GM21381 (cell line): ENCODE measurements around the gene CRB3.
"Not testable (repeated sequence)": the region's sequence is repeated elsewhere in the genome, so short reads cannot be mapped to it uniquely, and the experiment has no call there.

Experiments used
- ATAC-seq: cut with Tn5 transposase; IDR thresholded peaks from one replicate; pipeline ENCODE4 v1.9.1; 2021; ENCODE audit warnings: mild to moderate bottlenecking, moderate library complexity; ENCODE audit not compliant: unreplicated experiment

The CRB3 gene, protein sequence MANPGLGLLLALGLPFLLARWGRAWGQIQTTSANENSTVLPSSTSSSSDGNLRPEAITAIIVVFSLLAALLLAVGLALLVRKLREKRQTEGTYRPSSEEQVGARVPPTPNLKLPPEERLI

DNA sequence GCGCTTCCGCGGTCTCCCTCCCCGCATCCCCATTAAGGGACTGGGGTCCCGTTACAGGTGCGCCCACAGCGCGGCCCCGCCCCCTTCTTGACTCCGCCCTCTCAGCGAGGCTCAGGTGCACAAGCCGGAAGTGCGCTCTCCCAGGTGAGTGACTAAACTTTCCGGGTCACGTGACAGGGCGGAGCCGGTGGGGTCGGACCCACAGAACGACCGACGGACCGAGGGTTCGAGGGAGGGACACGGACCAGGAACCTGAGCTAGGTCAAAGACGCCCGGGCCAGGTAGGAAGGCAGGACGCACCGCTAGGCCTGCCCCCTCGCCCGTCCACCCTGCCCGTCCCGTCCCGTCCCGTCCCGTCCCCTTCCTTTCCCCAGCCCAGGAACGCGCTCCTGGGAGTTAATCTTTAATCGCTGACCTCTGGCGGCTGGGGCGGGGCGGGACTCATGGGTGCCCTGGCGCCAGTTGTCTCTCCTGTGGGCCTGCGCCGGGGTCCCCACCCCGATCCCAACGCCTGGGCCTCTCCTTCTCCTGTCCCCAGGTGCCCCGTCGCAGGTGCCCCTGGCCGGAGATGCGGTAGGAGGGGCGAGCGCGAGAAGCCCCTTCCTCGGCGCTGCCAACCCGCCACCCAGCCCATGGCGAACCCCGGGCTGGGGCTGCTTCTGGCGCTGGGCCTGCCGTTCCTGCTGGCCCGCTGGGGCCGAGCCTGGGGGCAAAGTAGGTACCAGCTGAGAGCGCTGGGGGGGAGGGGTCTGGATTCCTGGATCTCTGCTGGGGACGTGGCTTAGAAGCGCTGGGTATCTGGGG lies at the start of gene CRB3:
Gene CRB3 (plus strand): TSS at position 202 of the 804 bp plus-strand sequence. CDS start 431 bp downstream, at position 633.
- no peak for ATAC-seq

DNA sequence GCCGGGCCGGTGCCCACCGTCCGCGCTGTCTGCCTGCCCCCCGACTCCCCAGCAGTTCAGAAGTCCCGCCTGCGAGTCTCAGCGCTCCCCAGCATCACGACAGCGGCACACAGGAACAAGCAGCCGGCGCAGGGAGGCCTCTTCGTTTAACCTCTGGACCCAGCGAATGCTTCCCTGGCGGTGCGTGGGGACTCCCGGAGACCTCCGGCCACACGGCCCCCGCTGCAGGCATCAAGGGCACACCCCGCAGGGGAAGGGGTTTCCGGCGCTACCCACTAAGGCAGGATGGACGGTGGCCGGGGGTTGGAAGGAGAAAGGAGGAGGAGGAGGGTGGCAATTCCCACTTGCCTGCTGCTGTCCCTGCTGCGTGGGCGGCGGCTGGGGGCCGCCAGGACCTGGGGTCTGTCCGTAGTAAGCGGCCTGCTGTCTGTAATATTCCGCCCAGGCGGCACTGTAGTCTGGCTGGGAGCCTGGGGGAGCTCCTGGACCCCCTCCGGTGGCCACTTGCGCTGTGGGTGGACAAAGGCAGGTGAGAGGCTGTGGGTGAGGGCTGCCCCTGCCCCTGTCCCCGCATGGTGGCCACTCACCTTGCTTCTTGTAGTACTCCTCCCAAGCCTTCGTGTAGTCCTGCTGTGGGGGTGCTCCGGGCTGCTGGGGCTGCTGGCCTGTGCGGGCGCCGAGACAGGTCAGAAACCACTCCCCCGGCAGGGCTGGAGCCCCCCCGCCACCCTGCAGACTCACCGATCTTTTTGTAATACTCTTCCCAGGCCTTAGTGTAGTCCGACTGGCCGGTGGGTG lies 49.1 kb upstream of the CRB3 start:
- no peak for ATAC-seq

DNA sequence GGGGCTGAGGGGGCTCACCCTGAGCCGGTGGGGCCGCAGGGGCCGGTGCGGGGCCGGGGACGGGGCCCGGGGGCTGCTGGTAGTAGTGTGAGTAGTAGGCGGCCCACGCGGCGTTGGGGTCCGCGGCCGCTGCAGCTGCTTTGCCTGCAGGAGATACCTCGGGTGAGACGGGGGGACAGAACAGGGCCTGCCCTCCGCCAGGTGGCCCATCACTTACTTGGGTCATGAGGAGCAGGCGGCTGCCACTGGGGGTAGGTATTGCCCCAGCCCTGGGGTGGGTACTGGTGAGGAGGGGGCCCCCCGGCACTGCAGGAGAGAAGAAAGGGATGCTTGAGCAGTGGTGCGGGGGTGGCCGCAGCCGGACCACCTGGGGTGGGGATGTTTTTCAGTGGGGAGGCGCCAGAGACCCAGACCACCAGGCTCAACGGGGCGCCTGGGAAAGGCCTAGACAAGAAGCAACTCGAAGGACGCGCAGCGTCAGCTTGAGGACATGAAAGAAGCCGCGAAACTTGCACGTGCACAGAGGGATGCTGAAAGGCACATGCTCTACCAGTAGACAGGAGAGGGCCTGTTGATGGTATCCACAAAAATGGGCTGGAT lies 48.4 kb upstream of the CRB3 start:
- ATAC-seq, result no peak

DNA sequence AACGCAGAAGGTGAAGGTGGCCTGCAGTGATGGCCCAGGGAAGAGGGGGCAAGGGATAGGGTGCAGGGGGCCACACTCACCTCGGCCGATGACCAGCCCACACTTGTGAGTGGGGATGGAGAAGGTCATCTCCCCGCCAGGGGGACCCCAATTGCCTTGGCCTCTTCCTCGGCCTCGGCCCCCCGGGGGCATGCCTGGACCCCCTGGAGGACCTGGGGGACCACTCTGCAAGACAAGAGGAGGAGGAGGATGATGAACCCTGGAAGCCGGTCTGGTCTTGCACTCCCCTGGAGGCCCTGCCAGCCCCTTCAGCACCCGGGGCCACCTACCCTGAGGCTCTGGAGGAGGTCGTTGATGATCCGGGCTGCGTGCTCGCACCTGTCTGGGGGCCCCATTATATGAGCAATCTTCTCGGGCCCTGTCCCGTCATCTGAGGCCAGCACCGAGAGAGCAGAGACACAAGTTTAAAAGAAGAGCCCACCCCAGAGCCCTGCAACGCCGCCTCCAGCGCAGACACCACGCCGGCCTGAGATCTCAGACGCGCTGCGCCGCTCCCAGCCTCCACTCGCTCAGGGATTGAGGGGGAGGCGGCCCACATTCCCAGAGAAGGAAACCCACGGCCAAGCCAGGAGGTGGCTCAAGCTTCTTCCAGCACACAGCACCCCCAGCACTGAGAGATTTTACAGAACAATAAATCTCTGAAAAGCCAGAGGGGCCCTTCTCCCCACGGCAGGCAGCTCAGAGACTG lies 47.2 kb upstream of the CRB3 start:
- no peak for ATAC-seq

DNA sequence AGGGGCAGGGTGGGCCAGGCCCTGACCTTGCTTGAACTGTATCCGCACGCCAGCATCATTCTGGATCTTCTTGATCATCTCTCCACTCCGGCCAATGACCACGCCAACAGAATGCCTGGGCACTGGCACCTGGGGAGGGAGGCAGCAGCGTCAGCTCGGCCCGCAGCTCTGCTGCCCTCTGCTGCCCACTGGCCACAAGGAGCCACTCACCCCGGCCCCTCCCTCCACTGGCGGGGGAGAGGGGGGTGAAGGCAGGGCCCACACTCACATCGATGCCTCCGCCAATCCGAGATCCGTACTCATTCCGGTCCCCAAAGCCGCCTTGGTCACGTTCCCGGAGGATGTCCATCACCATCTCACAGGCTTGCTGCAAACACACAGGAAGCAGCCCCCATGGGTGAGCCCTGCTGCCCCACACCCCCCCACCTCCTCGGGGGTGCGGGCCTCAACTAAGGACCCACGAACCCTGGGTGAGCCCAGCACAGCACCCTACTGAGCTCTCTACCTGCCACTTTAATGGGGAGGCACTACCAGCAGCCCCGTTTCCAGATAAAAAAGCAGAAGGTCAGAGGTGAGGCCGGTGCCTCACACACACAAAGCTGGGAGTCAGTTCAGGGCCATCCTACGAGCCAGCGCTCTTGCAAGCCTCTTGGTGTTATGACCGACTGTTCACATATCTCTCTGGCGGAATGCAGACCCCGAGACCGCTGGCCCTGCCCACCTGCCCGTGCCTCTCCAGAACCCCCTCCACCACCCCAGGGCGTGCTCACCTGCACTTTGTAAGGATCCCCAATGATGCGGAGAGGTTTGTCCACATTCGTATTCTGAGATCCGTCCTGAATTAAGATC lies 46.1 kb upstream of the CRB3 start:
- no peak for ATAC-seq

DNA sequence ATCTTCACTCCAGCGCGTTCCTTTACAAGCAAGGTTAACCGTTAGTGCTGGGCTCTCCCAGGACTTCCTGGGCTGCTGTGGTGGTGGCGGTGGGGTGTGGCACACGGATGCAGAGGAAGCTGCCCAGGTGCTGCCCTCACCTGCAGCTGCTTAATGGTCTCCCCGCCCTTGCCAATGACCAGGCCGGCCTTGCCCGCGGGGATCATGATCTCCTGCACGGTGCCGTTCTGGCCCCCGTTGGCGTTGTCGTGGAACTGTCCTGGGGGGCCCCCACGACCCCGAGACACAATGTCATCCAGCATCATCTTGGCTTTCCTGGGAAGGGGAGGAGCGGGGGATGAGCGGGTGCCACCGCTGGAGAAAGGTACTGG lies 45.5 kb upstream of the CRB3 start:
- no peak for ATAC-seq

DNA sequence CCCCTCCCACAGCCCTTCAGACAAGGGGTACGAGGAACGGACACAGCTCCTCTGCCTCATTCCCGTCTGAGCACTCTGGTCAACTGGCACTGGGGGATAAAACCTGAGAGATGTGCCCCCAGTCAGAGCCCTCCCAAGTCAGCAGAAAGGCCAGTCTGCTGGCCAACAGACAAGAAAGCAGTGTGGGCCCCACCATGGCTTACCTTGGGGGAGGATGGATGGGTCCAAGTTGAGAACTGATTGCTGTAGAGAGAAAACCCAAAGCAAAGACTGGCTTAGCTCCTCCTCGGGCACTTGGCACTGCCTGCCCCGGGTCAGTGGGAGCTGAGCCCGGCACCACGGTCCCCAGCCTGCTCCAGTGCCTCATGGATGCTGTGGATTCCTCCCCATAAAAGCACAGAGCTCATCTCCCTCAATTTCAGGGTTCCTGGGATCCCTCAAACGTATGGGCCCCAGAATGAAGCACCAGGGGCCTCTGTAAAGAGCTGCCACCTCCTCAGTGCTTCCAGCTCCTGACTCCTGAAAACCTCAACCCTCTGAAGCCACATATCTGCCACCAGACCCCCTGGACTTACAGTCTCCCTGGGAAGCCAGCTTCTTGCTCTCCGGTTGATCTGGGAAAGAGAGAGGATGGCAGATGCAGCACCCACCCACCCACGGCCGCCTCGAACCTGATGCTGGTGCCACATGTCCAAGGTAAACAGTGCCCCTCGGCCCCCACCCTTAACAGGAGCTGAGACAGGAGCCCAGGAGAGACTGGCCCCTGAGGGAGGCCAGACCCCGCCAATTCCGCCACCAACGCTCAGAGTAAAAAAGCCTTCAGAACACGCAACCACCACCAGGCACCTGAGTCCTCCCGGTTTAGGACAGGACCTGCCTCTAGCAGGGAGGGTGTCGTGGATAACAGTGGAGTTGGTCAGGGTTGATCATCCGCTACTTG lies 42.7 kb upstream of the CRB3 start:
- ATAC-seq, result no peak

DNA sequence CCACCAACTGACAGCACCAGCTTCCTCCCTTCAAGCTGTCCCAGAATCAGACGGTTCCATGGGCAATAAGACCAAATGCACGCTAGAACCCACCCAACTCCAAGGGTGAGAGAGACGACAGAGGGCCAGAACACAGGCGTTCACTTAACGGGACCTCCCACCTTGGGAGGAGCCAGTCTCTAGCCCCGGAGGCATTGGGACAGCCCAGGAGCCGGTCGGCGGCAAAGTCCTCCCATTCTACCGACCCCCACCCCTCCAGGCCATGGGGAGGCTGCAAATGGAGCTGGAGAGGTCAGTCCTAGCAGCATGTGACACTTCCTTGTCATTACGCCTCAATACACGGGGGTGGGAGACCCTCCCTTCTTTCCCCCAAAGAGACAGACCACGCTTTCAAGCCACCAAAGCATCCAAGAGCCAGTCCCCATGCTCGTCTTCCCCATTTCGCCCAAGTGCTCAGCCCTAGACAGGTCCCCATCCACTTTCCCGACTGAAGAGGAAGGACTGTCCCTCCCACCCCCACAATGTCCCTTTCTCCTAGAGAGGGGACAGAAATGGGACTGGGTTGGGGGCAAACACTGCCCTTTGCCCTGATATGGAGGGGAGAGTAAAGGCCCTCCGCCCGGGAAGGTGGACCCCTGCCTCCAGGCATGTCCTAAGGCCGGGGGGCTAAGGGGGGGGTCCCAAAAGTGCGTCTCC lies 40.4 kb upstream of the CRB3 start:
- no peak for ATAC-seq

DNA sequence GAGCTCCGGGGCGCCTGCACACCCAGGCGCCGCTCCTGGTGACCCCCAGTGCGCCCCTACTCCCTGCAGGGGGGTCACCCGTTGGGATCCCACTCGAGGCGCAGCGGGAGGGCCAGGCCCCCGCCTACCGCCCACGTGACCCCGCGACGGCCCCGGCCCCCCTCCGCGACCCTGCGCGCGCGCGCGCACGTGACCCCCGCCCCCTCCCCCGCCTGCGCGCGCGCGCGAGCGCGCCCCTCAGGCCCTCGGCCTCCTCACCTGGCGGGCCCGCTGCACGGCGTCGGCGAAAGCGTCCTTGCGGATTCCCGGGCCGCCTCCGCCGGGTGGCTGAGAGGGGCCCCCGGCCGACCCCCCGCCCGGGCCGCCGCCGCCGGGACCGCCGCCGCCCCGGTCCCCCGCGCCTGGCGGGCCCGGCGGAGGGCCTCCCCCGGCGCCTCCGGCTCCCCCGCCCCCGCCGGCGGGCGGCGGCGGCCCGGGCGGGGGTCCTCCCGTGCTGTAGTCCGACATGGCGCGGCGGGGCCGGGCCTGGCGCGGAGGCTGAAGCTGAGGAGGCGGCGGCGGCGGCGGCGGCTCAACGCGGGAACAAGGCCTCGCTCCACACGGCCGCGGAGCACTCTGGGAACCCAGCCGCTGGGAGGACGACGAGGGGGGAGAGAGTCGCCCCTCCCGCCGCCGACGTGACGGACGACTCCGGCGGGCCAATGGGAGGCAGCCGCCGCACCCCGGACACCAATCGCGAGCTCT lies 39.7 kb upstream of the CRB3 start, which contains the start of gene KHSRP:
Gene KHSRP (minus strand): TSS at position 617 of the 744 bp plus-strand sequence. CDS start 110 bp downstream, at position 507.
- no peak for ATAC-seq

DNA sequence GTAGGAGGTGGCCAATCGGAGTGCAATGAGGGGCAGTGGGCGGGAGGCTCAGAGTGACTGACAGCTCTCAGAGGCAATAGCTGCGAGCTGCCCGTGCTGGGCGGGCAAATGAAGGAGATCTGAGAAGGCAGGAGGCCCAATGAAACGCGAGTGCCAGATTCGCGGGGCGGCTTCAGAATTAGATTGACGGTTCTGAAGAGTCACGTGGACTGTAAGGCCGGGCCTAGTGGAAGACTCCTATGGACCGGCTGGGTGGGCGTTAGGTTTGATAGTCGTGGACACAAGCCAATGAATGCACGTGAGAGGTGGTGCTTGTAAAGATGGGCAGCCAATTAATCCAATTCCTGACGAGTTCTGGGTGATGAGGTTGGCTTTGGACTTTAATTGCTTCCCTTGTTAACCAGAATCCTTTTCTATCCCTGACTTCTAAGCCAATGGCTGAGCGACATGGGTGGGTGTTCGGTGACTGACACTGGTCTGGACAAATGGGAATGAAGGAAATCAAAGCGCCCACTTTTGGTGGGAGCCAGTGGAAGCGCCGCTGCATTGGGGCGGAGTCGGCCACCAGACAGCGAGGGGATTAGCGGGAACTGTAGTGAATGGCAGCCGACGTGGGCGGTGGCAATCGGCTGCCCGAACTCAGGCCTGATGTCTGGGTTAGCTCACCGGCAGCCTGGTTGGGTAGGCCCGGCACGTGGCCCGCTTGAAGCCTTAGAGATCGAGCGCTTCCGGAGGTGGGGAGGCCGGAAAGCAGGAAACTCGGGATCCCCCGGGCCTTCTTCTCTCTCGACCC lies 38.9 kb upstream of the CRB3 start:
- peak; percentile 79 for ATAC-seq

DNA sequence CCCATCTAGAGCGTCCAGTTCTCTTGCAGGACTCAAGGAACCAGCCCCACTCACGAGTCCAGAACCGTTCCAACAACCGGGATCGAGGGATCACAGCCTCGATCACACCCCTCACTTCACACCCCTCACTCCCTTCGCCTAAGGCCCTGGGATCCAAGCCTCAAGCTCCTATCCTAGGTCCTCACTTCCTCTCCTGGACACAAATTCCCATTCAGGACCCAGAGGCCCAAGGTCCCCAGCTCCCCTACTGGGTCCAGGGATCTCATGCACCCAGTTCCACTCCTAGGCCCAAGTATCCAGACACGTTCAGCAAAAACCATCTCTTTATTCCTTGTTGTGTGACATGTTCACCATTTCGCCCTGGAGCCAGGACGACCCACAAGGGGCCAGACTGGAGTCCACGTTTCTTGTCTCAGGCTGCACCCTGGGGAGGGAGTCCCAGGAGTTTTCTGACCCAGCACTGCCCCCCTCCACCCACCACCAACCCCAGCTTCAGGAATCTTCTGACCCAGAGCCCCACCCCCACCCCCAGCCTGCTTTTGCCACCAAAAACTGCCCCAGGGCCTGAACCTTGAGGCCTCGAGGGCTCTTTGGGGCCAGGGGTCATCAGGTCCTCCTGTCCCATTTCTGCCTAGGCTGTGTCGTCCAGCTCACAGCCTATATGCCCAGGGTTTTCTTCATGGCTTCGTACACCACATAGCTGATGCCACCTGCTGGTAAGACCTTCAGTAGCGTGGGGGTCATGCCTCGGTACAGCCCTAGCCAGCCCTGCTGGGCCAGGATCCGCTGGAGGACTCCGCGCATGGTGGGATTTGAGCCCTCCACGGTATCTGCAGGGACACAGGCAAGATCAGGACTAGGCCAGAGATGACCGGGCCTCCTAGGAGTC lies 38.1 kb upstream of the CRB3 start:
- ATAC-seq, result no peak

DNA sequence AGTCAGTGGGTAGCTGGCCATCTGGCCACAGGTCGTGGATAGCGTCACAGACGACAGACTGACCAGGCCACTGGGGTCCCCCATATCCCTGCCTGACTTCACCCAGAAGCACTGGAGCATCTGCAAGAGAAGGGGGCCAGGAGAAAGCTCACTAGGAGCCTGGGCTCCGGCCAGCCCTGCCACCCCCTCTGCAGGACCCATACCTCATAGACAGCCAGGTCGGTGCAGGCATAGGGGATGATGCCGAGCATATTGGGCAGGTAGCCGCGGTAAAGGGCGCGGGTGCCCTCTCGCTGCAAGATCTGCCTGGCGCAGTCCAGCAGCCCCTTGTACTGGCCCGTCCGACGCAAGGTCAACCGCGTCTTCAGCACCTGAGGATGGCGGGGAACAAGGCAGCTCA lies 36.9 kb upstream of the CRB3 start:
- no peak for ATAC-seq

DNA sequence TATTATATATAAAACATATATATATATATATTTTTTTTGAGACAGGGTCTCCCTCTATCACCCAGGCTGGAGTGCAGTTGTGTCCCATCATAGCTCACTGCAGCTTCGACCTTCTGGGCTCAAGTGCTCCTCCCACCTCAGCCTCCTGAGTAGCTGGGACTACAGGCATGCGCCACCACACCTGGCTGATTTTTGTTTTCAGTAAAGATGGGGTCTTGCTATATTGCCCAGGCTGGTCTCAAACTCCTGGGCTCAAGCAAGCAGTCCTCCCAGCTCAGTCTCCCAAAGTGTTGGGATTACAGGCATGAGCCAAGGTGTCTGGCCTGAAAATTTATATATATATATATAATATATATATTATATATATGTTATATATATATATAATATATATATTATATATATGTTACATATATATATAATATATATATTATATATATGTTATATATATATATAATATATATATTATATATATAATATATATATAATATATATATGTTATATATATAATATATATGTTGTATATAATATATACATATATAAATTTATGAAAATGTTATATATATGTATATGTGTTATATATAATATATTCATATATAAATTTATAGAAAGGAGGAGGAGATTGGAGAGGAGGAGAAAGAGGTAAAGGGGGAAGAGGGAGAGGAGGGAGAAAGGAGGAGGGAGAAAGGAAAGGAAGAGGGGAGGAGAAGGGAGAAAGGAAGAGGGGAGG lies 35.2 kb upstream of the CRB3 start:
- ATAC-seq, result not testable (repeated sequence)

DNA sequence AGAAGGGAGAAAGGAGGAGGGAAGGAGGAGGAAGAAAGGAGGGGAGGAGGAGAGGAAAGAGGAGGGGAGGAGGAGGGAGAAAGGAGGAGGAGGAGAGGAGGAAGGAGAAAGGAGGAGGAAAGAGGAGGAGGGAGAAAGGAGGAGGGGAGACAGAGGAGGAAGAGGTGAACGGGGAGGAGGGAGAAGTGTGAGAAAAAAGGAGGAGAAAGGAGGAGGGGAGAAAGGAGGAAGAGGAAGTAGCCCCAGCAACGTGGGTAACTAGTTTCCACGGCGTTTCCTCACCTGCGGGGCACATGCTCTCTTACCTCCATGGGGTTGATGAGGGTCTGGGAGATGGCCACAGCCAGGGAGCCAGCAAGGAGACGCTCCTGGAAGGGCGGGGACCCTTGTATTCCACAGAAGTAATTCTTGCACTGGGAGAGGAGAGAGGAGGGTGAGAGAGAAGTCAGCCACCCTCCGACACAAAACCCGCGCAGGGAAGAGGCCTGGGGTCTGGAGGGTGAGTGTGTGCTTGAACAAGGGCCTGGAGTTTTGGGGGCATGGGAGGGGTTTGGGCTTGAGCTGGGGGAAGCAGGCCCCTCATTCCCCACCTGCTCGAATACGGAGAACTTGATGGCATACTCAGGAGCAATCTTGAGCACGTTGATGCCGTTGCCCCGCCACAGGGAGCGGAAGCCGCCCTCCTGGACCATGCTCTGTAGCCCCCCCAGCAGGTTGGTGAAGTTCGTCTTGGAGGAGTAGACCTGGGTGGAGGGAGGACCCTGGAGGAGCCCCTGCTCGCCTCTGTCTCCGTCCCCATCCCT lies 34.5 kb upstream of the CRB3 start:
- no peak for ATAC-seq
